ENCODE data around the gene ACIN1.

ACIN1 gene

DNA sequence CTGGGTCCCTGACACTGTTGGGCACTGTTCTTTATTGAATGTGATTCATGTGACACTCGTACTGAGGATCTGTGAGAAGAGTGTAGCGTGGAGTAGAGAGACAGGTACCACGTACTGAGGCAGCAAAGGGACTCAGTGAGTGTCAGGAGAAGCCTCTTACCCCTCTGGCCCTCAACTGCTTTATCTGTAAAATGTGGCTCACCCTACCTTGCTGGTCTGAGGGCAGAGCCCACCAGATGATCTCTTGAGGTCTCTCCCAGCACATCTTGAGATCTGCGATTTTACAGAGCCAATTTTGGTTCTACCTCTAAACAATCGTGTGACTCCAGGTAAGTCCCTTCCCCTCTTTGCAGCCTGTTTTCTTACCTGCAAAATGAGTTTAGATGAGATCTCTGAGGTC lies 21.0 kb upstream of the ACIN1 start:
- TF ChIP-seq TAF1 (IDR thresholded peaks at IDR 0.05; ENCODE audit: low read depth): no peak
- TF ChIP-seq, protein P1, sequence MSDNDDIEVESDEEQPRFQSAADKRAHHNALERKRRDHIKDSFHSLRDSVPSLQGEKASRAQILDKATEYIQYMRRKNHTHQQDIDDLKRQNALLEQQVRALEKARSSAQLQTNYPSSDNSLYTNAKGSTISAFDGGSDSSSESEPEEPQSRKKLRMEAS (IDR thresholded peaks at IDR 0.05): no peak
- TF ChIP-seq YY1 (IDR thresholded peaks at IDR 0.05; ENCODE audit: low read depth): no peak
- TF ChIP-seq NFIC (IDR thresholded peaks at IDR 0.05): no peak
- TF ChIP-seq EP300 (IDR thresholded peaks at IDR 0.05; ENCODE audit: borderline replicate concordance): no peak
- no peak for TF ChIP-seq TCF12 (IDR thresholded peaks at IDR 0.05; ENCODE audit: low read depth)
- TF ChIP-seq RAD21 (IDR thresholded peaks at IDR 0.05; ENCODE audit: low read depth): no peak
- TF ChIP-seq CEBPB (IDR thresholded peaks at IDR 0.05): no peak
- no peak for TF ChIP-seq ZBTB7A (IDR thresholded peaks at IDR 0.05; ENCODE audit: low read depth)

DNA sequence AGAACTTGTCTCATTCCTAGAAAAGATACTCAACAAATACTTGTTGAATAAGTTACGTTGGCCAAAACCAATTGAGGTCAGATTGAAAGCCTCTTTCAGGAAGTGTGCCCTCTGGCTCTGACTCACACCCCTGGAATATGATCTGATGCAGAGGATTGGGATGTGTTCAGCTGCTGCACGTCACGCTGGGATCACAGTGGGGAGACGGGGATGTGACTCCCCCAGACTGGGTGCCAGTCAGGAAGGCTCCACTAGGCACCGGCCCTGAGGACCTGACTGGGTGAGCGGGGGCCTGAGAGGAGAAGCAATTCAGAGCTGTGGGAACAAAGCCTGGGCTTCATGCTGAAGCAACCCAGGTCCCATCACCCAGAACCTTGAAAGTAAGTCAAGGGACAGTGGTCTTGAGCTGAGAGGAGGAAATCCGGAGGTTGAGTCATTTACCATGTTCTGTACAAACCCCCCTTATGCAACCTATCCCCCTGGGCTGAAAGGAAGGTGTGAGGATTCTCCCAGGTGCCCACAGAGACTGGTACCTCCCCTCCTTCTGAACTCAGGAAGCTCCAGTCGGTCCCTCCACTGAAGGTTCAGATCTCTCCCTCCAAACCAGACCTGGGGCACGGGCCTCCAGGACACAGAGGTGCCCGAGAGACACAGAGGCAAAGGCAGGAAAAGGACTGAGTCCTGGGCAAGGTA lies 20.2 kb upstream of the ACIN1 start:
- TF ChIP-seq, protein P2, sequence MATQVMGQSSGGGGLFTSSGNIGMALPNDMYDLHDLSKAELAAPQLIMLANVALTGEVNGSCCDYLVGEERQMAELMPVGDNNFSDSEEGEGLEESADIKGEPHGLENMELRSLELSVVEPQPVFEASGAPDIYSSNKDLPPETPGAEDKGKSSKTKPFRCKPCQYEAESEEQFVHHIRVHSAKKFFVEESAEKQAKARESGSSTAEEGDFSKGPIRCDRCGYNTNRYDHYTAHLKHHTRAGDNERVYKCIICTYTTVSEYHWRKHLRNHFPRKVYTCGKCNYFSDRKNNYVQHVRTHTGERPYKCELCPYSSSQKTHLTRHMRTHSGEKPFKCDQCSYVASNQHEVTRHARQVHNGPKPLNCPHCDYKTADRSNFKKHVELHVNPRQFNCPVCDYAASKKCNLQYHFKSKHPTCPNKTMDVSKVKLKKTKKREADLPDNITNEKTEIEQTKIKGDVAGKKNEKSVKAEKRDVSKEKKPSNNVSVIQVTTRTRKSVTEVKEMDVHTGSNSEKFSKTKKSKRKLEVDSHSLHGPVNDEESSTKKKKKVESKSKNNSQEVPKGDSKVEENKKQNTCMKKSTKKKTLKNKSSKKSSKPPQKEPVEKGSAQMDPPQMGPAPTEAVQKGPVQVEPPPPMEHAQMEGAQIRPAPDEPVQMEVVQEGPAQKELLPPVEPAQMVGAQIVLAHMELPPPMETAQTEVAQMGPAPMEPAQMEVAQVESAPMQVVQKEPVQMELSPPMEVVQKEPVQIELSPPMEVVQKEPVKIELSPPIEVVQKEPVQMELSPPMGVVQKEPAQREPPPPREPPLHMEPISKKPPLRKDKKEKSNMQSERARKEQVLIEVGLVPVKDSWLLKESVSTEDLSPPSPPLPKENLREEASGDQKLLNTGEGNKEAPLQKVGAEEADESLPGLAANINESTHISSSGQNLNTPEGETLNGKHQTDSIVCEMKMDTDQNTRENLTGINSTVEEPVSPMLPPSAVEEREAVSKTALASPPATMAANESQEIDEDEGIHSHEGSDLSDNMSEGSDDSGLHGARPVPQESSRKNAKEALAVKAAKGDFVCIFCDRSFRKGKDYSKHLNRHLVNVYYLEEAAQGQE (IDR thresholded peaks at IDR 0.05; ENCODE audit: low read depth): no peak
- no peak for TF ChIP-seq FOXM1 (IDR thresholded peaks at IDR 0.05; ENCODE audit: borderline replicate concordance, low read depth)
- no peak for TF ChIP-seq ZBTB7A (IDR thresholded peaks at IDR 0.05; ENCODE audit: low read depth)
- no peak for TF ChIP-seq YY1 (IDR thresholded peaks at IDR 0.05; ENCODE audit: low read depth)
- TF ChIP-seq CEBPB (IDR thresholded peaks at IDR 0.05): no peak
- TF ChIP-seq RAD21 (IDR thresholded peaks at IDR 0.05; ENCODE audit: low read depth): no peak
- TF ChIP-seq CREB1 (IDR thresholded peaks at IDR 0.05; ENCODE audit: low read depth): no peak
- no peak for TF ChIP-seq TEAD4 (IDR thresholded peaks at IDR 0.05)
- no peak for TF ChIP-seq TCF12 (IDR thresholded peaks at IDR 0.05; ENCODE audit: low read depth)
- TF ChIP-seq EP300 (IDR thresholded peaks at IDR 0.05; ENCODE audit: borderline replicate concordance): no peak
- TF ChIP-seq, protein P3, sequence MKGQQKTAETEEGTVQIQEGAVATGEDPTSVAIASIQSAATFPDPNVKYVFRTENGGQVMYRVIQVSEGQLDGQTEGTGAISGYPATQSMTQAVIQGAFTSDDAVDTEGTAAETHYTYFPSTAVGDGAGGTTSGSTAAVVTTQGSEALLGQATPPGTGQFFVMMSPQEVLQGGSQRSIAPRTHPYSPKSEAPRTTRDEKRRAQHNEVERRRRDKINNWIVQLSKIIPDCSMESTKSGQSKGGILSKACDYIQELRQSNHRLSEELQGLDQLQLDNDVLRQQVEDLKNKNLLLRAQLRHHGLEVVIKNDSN (IDR thresholded peaks at IDR 0.05): no peak
- no peak for TF ChIP-seq EGR1 (IDR thresholded peaks at IDR 0.05)
- no peak for TF ChIP-seq NFIC (IDR thresholded peaks at IDR 0.05)
- TF ChIP-seq, protein P1 (IDR thresholded peaks at IDR 0.05): no peak
- TF ChIP-seq TAF1 (IDR thresholded peaks at IDR 0.05; ENCODE audit: low read depth): no peak

DNA sequence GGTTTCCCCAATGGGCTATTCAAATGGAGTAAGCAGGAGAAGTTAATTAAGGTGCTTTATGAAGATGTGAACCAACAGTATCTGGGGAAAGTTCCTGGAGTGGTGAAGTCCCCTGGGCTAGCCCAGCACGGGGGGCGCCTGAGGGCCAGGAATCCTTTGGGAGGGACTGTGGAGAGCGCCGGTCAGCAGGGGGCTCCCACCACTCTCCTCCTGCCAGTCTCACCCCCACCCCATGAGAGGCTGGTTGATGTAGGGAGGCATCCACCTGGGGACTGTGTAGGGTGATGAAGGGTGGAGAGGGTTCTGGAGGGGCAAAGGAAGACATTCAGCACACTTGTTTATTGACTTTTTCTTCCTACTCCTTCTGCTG lies 19.7 kb upstream of the ACIN1 start:
- TF ChIP-seq ZBTB7A (IDR thresholded peaks at IDR 0.05; ENCODE audit: low read depth) (no peak), CREB1 (IDR thresholded peaks at IDR 0.05; ENCODE audit: low read depth) (no peak), TEAD4 (IDR thresholded peaks at IDR 0.05) (no peak), YY1 (IDR thresholded peaks at IDR 0.05; ENCODE audit: low read depth) (no peak), NFIC (IDR thresholded peaks at IDR 0.05) (no peak), TCF12 (IDR thresholded peaks at IDR 0.05; ENCODE audit: low read depth) (no peak), RAD21 (IDR thresholded peaks at IDR 0.05; ENCODE audit: low read depth) (no peak)

DNA sequence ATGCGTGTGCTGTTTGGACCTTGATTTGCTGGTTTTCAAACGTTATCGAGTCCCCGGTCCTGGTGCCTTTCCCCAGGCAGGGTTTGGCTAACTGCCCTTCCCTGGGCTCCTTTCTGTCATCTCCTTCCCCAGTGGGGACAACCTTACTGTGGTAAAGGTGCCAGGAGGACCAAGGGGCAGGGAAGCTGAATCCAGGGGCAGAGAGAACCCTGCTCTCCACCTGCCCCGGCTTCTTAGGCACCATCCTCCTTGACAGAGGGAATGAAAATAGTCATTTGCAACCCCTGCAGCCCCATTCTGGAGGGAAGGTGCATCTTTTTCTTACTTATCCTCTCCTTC lies 19.2 kb upstream of the ACIN1 start:
- TF ChIP-seq TCF12 (IDR thresholded peaks at IDR 0.05; ENCODE audit: low read depth) (no peak), EGR1 (IDR thresholded peaks at IDR 0.05) (no peak), TEAD4 (IDR thresholded peaks at IDR 0.05) (no peak), ZBTB7A (IDR thresholded peaks at IDR 0.05; ENCODE audit: low read depth) (no peak)
- TF ChIP-seq, protein P3 (IDR thresholded peaks at IDR 0.05): no peak

DNA sequence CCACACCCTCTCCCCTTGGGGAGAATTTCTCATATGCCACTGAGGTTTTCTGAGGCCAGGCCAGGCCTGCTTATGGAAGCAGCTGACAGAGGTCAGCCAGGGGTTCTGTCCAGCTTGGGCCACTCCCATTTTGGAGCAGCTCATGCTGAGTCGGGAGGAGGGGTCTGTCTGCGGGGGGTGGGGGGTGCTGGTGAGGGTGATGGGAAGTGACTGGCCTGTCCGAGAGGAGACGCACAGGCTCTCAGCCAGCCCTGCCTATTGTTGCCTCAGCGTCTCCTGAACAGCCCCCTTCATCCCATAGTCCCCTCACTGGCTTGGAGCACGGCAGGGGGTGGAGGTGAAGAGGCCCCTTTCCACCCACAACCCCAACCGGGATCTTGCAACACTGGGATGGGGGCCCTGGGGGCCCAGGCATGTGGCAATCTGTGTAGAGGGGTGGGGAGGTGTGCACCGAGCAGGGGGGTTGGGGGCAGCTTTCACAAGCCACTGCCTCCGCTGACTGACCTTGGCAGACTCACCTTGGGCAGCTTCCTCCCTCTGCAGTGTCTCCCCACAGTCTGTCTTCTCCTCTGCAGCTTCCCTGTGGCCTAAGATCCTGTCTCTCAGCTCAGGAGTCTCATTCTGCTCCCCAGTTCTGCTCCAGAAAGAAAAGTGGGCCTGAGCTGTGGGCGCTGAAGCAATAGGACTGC lies 18.6 kb upstream of the ACIN1 start:
- TF ChIP-seq RAD21 (IDR thresholded peaks at IDR 0.05; ENCODE audit: low read depth) (no peak), EP300 (IDR thresholded peaks at IDR 0.05; ENCODE audit: borderline replicate concordance) (no peak), NFIC (IDR thresholded peaks at IDR 0.05) (no peak), FOXM1 (IDR thresholded peaks at IDR 0.05; ENCODE audit: borderline replicate concordance, low read depth) (no peak), TCF12 (IDR thresholded peaks at IDR 0.05; ENCODE audit: low read depth) (no peak), CREB1 (IDR thresholded peaks at IDR 0.05; ENCODE audit: low read depth) (no peak), ZBTB7A (IDR thresholded peaks at IDR 0.05; ENCODE audit: low read depth) (no peak), EGR1 (IDR thresholded peaks at IDR 0.05) (no peak), CEBPB (IDR thresholded peaks at IDR 0.05) (no peak), TAF1 (IDR thresholded peaks at IDR 0.05; ENCODE audit: low read depth) (no peak), YY1 (IDR thresholded peaks at IDR 0.05; ENCODE audit: low read depth) (no peak), TEAD4 (IDR thresholded peaks at IDR 0.05) (no peak)
- TF ChIP-seq, protein P2 (IDR thresholded peaks at IDR 0.05; ENCODE audit: low read depth): no peak
- TF ChIP-seq, protein P1 (IDR thresholded peaks at IDR 0.05): no peak
- TF ChIP-seq, protein P3 (IDR thresholded peaks at IDR 0.05): no peak

Data from Ishikawa (cell line).